ENCODE measurements around the gene RPP40.

RPP40 gene, protein sequence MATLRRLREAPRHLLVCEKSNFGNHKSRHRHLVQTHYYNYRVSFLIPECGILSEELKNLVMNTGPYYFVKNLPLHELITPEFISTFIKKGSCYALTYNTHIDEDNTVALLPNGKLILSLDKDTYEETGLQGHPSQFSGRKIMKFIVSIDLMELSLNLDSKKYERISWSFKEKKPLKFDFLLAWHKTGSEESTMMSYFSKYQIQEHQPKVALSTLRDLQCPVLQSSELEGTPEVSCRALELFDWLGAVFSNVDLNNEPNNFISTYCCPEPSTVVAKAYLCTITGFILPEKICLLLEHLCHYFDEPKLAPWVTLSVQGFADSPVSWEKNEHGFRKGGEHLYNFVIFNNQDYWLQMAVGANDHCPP

DNA sequence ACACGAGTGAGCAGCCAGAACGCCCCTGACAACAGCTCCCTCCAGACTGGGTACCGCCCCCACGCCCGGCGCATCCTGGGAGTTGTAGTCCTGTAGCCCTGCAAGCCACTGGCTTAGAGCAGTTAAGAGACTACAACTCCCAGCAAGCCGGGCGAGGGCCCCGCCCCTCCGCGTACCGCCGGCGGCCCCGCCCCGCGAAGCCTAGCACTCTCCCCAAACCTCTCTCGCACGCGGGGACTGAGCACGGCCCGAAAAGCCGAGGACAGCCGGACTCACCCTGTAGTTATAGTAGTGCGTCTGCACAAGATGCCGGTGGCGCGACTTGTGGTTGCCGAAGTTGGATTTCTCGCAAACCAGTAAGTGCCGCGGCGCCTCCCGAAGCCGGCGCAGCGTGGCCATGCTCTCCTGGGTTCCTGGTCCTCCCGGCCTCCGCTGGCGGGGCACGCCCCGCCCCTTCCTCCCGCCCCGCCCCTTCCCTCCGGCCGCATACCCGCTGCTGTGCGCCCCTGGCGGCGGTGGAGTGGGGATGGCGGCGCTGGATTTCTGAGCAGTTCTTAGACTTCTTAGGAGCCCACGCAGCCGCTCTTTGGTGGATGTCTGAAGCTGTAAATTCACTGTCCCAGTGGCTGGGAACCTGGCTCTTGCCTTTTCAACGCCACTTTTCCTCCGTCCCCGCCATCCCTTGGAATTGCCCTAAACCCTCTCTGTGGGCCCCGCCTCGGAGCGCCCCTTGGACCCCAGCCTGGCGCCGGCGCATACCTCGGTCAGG lies at the start of gene RPP40:
Gene RPP40, minus strand, starts transcription at position 434 of the 769 bp plus-strand sequence. Its CDS starts 35 bp downstream, at position 399.
- POLR2A ChIA-PET, result interaction anchor here (0.6 to 1.6 kb wide), 7 partner anchors 10 to 41 kb away, joined by 3 to 10 read pairs (median 3); no protein-coding TSS in a partner anchor
- CTCF ChIA-PET, result interaction anchor here (0.5 to 1.2 kb wide), 2 partner anchors 27 to 37 kb away, joined by 4 to 5 read pairs; no protein-coding TSS in a partner anchor
- peak; percentile 94 for DNase-seq (ENCODE audit: extremely low spot score)

DNA sequence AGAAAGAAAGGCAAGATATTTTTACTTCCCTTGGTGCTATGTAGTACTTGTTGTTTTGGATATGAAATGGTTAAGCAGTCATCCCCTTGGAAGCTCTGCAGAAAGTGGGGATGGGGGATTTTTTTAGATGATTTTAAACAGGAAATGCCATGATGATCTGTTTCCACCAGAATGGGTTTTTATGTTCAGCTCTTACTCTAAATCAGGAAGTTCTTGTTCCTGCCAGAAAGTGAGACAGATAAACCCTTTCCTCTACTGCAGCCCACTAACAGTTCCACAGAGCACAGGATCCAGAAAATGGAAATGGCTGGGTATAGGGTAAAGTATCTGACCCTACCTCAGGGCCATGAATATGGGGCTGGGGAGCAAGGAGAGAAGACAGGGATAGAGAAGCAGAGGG lies 49.2 kb upstream of the RPP40 start:
- CTCF ChIA-PET, result no interaction called here
- POLR2A ChIA-PET, result no interaction called here
- no peak for TF ChIP-seq HDGF (IDR thresholded peaks at IDR 0.05; ENCODE audit: borderline replicate concordance)
- no peak for TF ChIP-seq L3MBTL2 (conservative IDR thresholded peaks at IDR 0.05)
- no peak for TF ChIP-seq FOXM1 (IDR thresholded peaks at IDR 0.05; ENCODE audit: borderline replicate concordance)
- TF ChIP-seq LEF1 (IDR thresholded peaks at IDR 0.05; ENCODE audit: borderline replicate concordance), result no peak
- no peak for TF ChIP-seq FOXA1 (IDR thresholded peaks at IDR 0.05)
- TF ChIP-seq SP1 (IDR thresholded peaks at IDR 0.05), result no peak
- TF ChIP-seq CTBP1 (IDR thresholded peaks at IDR 0.05; ENCODE audit: borderline replicate concordance), result no peak
- TF ChIP-seq ZNF384 (IDR thresholded peaks at IDR 0.05), result no peak
- TF ChIP-seq, protein P1, sequence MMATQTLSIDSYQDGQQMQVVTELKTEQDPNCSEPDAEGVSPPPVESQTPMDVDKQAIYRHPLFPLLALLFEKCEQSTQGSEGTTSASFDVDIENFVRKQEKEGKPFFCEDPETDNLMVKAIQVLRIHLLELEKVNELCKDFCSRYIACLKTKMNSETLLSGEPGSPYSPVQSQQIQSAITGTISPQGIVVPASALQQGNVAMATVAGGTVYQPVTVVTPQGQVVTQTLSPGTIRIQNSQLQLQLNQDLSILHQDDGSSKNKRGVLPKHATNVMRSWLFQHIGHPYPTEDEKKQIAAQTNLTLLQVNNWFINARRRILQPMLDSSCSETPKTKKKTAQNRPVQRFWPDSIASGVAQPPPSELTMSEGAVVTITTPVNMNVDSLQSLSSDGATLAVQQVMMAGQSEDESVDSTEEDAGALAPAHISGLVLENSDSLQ (IDR thresholded peaks at IDR 0.05), result no peak
- no peak for TF ChIP-seq FOXK2 (IDR thresholded peaks at IDR 0.05)
- no peak for TF ChIP-seq TARDBP (IDR thresholded peaks at IDR 0.05)
- TF ChIP-seq ARNT (IDR thresholded peaks at IDR 0.05), result no peak
- no peak for DNase-seq (ENCODE audit: extremely low spot score)

More for the DNA sequence above, at the start of gene RPP40:
- TF ChIP-seq SP1 (IDR thresholded peaks at IDR 0.05) (peak; percentile 85), TARDBP (IDR thresholded peaks at IDR 0.05) (no peak), FOXK2 (IDR thresholded peaks at IDR 0.05) (no peak), FOXM1 (IDR thresholded peaks at IDR 0.05; ENCODE audit: borderline replicate concordance) (no peak), SUZ12 (IDR thresholded peaks at IDR 0.05) (peak; percentile 86), ARNT (IDR thresholded peaks at IDR 0.05) (no peak), LEF1 (IDR thresholded peaks at IDR 0.05; ENCODE audit: borderline replicate concordance) (no peak), FOXA1 (IDR thresholded peaks at IDR 0.05) (no peak), ZNF384 (IDR thresholded peaks at IDR 0.05) (no peak), L3MBTL2 (conservative IDR thresholded peaks at IDR 0.05) (peak; percentile 99), ELF4 (IDR thresholded peaks at IDR 0.05) (no peak), BHLHE40 (IDR thresholded peaks at IDR 0.05; ENCODE audit: borderline replicate concordance) (no peak), CTBP1 (IDR thresholded peaks at IDR 0.05; ENCODE audit: borderline replicate concordance) (no peak), HDGF (IDR thresholded peaks at IDR 0.05; ENCODE audit: borderline replicate concordance) (peak; percentile 36; the same call in 1 of the 2 replicates), NFRKB (IDR thresholded peaks at IDR 0.05) (no peak)
- TF ChIP-seq, protein P1 (IDR thresholded peaks at IDR 0.05), result no peak

DNA sequence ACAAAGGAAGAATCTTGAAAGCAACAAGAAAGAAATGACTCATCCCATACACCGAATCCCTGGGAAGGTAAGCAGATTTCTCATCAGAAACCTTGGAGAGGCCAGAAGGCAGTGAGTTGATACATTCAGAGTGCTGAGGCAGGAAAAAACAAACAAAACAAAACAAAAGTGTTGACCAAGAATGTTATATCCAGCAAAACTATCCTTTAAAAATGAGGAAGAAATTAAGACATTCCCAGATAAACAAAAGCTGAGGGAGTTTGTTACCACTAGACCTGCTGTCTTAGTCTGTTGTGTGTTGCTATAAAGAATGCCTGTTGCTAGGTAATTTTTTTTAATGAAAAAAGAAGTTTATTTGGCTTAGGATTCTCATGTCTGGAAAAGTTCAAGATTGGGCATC lies 47.6 kb upstream of the RPP40 start:
- ChIA-PET CTCF (no interaction called here), POLR2A (no interaction called here)
- no peak for TF ChIP-seq ARNT (IDR thresholded peaks at IDR 0.05)
- TF ChIP-seq ELF4 (IDR thresholded peaks at IDR 0.05), result no peak
- no peak for TF ChIP-seq HDGF (IDR thresholded peaks at IDR 0.05; ENCODE audit: borderline replicate concordance)
- TF ChIP-seq CTBP1 (IDR thresholded peaks at IDR 0.05; ENCODE audit: borderline replicate concordance), result no peak
- no peak for TF ChIP-seq FOXA1 (IDR thresholded peaks at IDR 0.05)
- no peak for TF ChIP-seq SP1 (IDR thresholded peaks at IDR 0.05)
- no peak for TF ChIP-seq SUZ12 (IDR thresholded peaks at IDR 0.05)
- no peak for TF ChIP-seq FOXM1 (IDR thresholded peaks at IDR 0.05; ENCODE audit: borderline replicate concordance)
- DNase-seq (ENCODE audit: extremely low spot score), result no peak

DNA sequence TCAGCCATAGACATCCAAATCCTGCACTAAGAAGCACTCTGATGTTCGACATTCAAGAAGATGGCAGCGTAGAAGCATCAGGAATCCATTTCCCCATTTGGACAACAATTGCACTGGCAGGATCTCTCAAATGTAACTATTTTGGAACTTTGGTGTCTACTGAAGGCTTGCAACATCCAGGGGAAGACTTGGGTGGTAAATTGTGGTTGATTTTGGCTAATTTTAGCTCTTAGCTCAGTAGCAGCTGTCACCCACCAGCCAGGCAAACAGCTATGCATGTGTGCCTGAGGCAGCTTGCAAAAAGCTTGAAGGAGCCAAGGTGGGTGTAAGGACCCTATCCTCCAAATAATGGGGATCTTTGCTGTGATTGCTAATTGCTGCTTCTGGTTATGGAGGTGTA lies 46.2 kb upstream of the RPP40 start:
- ChIA-PET CTCF (no interaction called here), POLR2A (no interaction called here)
- TF ChIP-seq TARDBP (IDR thresholded peaks at IDR 0.05), result no peak
- no peak for TF ChIP-seq FOXA1 (IDR thresholded peaks at IDR 0.05)
- TF ChIP-seq, protein P1 (IDR thresholded peaks at IDR 0.05), result no peak
- TF ChIP-seq SUZ12 (IDR thresholded peaks at IDR 0.05), result no peak
- no peak for TF ChIP-seq CTBP1 (IDR thresholded peaks at IDR 0.05; ENCODE audit: borderline replicate concordance)
- no peak for TF ChIP-seq LEF1 (IDR thresholded peaks at IDR 0.05; ENCODE audit: borderline replicate concordance)
- no peak for TF ChIP-seq NFRKB (IDR thresholded peaks at IDR 0.05)
- TF ChIP-seq ARNT (IDR thresholded peaks at IDR 0.05), result no peak
- TF ChIP-seq BHLHE40 (IDR thresholded peaks at IDR 0.05; ENCODE audit: borderline replicate concordance), result no peak
- TF ChIP-seq FOXK2 (IDR thresholded peaks at IDR 0.05), result no peak
- no peak for TF ChIP-seq ELF4 (IDR thresholded peaks at IDR 0.05)
- TF ChIP-seq L3MBTL2 (conservative IDR thresholded peaks at IDR 0.05), result no peak
- no peak for TF ChIP-seq FOXM1 (IDR thresholded peaks at IDR 0.05; ENCODE audit: borderline replicate concordance)
- TF ChIP-seq ZNF384 (IDR thresholded peaks at IDR 0.05), result no peak
- TF ChIP-seq HDGF (IDR thresholded peaks at IDR 0.05; ENCODE audit: borderline replicate concordance), result no peak
- TF ChIP-seq SP1 (IDR thresholded peaks at IDR 0.05), result no peak
- no peak for DNase-seq (ENCODE audit: extremely low spot score)

DNA sequence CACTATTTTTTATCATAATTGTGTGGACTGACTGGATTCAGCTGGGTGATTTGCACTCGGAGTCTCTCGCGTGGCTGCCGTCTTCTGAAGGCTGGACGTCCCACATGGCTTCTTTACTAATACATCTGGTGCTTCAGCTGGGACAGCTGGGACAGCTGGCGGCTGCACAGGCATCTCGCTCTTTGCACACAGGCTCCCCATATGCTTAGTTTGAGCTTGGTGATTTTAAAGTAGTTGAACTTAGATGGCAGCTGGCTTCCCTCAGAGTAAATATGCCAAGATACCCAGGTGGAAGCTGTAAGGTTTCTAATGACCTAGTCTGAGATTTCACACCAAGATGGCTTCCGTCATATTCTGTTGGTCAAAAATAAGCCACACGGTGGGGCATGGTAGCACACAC lies 42.6 kb upstream of the RPP40 start:
- CTCF ChIA-PET, result no interaction called here
- POLR2A ChIA-PET, result no interaction called here
- TF ChIP-seq FOXA1 (IDR thresholded peaks at IDR 0.05) (no peak), NFRKB (IDR thresholded peaks at IDR 0.05) (no peak), LEF1 (IDR thresholded peaks at IDR 0.05; ENCODE audit: borderline replicate concordance) (no peak), HDGF (IDR thresholded peaks at IDR 0.05; ENCODE audit: borderline replicate concordance) (no peak), SUZ12 (IDR thresholded peaks at IDR 0.05) (no peak)
- TF ChIP-seq, protein P1 (IDR thresholded peaks at IDR 0.05), result no peak
- DNase-seq (ENCODE audit: extremely low spot score), result no peak

All from HEK293T (cell line).